Endodermal cell (in vitro differentiated cells): ENCODE data around the gene LMF2. TPM values are rescaled to one million over a fixed set of nuclear protein-coding genes. Genes with fewer than 3 reads are reported as not detected.

ENCODE experiments used
- DNase-seq: peaks from one replicate; pipeline ENCODE4 v3.0.0-alpha.2; 2017
- H3K27ac ChIP-seq: 2 replicates; pipeline ENCODE4 v1.5.1; 2013; ENCODE audit warnings: mild to moderate bottlenecking, low read depth, low read length, moderate library complexity
- H3K27me3 ChIP-seq: 2 replicates; pipeline ENCODE4 v1.6.1; 2013; ENCODE audit warnings: mild to moderate bottlenecking, low read length, moderate library complexity; ENCODE audit not compliant: insufficient read depth, control insufficient read depth, poor library complexity, severe bottlenecking
- H3K36me3 ChIP-seq: 2 replicates; pipeline ENCODE4 v1.7.0; 2013; ENCODE audit warnings: mild to moderate bottlenecking, low read length, moderate library complexity; ENCODE audit not compliant: control insufficient read depth, insufficient read depth
- H3K4me1 ChIP-seq: one replicate; pipeline ENCODE4 v1.7.0; 2013; ENCODE audit warnings: low read length; ENCODE audit not compliant: control insufficient read depth, insufficient read depth
- H3K4me3 ChIP-seq: 2 replicates; pipeline ENCODE4 v1.5.1; 2013; ENCODE audit warnings: mild to moderate bottlenecking, low read length, moderate library complexity
- H3K9ac ChIP-seq: 2 replicates; pipeline ENCODE4 v1.6.1; 2013; ENCODE audit warnings: mild to moderate bottlenecking, low read length, moderate library complexity; ENCODE audit not compliant: poor library complexity, severe bottlenecking; ENCODE audit errors: extremely low read depth
- H3K9me3 ChIP-seq: 2 replicates; pipeline ENCODE4 v1.6.1; 2013; ENCODE audit warnings: mild to moderate bottlenecking, low read length, moderate library complexity; ENCODE audit not compliant: control insufficient read depth
- H3K27ac Mint-ChIP-seq: 2 replicates; pipeline ENCODE4 v1.8.0; 2020; ENCODE audit warnings: mixed read lengths
- H3K27me3 Mint-ChIP-seq: 2 replicates; pipeline ENCODE4 v1.8.0; 2021; ENCODE audit warnings: mild to moderate bottlenecking, mixed read lengths; ENCODE audit not compliant: insufficient read depth
- H3K36me3 Mint-ChIP-seq: 2 replicates; pipeline ENCODE4 v1.8.0; 2020; ENCODE audit warnings: low read depth, mixed read lengths
- H3K4me1 Mint-ChIP-seq: 2 replicates; pipeline ENCODE4 v1.8.0; 2020; ENCODE audit warnings: mixed read lengths
- H3K4me3 Mint-ChIP-seq: 2 replicates; pipeline ENCODE4 v1.8.0; 2020; ENCODE audit warnings: mild to moderate bottlenecking, moderate library complexity, mixed read lengths
- H3K9me3 Mint-ChIP-seq: 2 replicates; pipeline ENCODE4 v1.8.0; 2020; ENCODE audit warnings: mild to moderate bottlenecking, mixed read lengths
- WGBS, 2 experiments: methylation state at CpG; one replicate each; pipeline versions ENCODE4 v1.1.5 to v1.1.7; 2013; ENCODE audit warnings: missing lambda C conversion rate in 2 of 2, mixed read lengths in 1 of 2; ENCODE audit not compliant: insufficient coverage in 1 of 2, insufficient read length in 1 of 2; 5-methylcytosine and 5-hydroxymethylcytosine counted together
- total RNA-seq, 2 donors: library from RNA; stranded (reverse); fragmentation: NEBNext Ultra II Directional in 1 of 2; extraction: Animal tissue kit (Norgen Biotek cat#: 25700) in 1 of 2; gene quantifications; 2 replicates in 1 of 2; 3 replicates in 1 of 2; pipeline ENCODE4 v1.2.1, GENCODE V29; 2021
- TF ChIP-seq, protein P1 (sequence below): fragments of 200-600 bp; sonication (generic); conservative IDR thresholded peaks from 2 replicates; pipeline ENCODE4 v1.5.0; 2021; ENCODE audit warnings: antibody characterized with exemption, mild to moderate bottlenecking

Gene LMF2
- total RNA-seq, 2 donors from 2014 or later = 58.8 to 65.2 TPM

DNA sequence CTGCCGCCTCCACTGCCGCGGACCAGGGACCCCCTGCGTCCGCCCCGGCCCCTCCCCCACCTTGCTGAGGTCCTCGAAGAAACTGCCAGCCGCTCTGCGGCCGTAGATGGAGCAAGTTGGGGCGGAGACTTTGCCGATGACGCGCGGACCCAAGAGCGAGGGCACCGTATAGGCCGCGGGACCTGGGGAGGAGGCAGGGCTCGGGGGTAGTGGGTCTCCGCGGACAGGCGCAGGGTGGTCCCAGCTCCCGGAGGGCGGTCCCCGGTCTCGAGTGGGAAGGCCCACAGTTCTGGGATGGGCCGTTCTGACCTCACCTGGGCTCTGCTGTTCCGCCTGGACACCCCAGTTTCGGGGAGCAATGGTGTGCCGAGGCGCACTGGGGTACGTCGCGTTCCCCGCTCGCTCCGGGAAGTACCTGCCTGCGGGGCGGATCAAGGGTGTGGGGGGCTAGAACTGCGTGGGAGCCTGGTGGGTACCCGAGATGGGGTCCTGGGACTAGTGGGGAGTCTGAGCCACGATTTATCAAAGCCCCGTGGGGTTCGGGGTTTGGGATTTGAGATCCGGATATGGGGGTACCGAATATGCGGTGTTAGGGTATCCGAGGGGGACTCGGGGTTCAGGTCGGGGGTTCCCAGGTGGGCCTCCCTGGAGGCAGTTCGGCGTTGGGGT, 23.5 kb upstream of the LMF2 start:
- H3K4me3 Mint-ChIP-seq = peak overlapping the region; percentile 56
- H3K27ac Mint-ChIP-seq = no peak overlapping the region
- DNase-seq = peak; percentile 90
- Histone ChIP-seq H3K36me3 (no peaks in the 10 kb centered on the region), H3K27me3 (peaks cover 57% of the 10 kb centered on the region), H3K9me3 (no peaks in the 10 kb centered on the region), H3K4me3 (peak overlapping the region; percentile 75), H3K9ac (peak overlapping the region; percentile 41), H3K27ac (no peak overlapping the region), H3K4me1 (no peaks in the 10 kb centered on the region)
- peaks cover 65% of the 10 kb centered on the region for H3K27me3 Mint-ChIP-seq
- TF ChIP-seq, protein P1, sequence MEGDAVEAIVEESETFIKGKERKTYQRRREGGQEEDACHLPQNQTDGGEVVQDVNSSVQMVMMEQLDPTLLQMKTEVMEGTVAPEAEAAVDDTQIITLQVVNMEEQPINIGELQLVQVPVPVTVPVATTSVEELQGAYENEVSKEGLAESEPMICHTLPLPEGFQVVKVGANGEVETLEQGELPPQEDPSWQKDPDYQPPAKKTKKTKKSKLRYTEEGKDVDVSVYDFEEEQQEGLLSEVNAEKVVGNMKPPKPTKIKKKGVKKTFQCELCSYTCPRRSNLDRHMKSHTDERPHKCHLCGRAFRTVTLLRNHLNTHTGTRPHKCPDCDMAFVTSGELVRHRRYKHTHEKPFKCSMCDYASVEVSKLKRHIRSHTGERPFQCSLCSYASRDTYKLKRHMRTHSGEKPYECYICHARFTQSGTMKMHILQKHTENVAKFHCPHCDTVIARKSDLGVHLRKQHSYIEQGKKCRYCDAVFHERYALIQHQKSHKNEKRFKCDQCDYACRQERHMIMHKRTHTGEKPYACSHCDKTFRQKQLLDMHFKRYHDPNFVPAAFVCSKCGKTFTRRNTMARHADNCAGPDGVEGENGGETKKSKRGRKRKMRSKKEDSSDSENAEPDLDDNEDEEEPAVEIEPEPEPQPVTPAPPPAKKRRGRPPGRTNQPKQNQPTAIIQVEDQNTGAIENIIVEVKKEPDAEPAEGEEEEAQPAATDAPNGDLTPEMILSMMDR = no peak
- H3K4me1 Mint-ChIP-seq = peaks cover 8% of the 10 kb centered on the region
- 12 to 14% methylated on average over 8 to 53 of the region's 53 CpGs for WGBS, 2 experiments
- H3K36me3 Mint-ChIP-seq = no peaks in the 10 kb centered on the region
- H3K9me3 Mint-ChIP-seq = no peaks in the 10 kb centered on the region

DNA sequence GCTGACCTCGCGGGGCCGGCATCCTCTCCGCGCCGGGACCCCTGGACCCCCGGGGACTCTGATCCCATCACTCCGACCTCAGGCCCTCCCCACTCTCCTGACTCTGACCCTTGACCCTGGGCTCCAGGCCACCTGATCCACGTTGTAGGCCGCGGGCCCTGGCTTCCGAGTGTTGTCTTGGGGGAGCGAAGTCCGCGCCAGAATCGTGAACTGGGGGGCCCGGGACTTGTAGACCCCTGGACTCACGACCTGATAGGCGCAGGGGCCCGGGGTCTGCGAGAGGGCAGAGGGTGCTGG, 23.0 kb upstream of the LMF2 start:
- Mint-ChIP-seq H3K4me3 (peak overlapping the region; percentile 56), H3K9me3 (no peaks in the 10 kb centered on the region), H3K36me3 (no peaks in the 10 kb centered on the region), H3K27ac (no peak overlapping the region), H3K27me3 (peaks cover 65% of the 10 kb centered on the region), H3K4me1 (peaks cover 8% of the 10 kb centered on the region)
- TF ChIP-seq, protein P1 = no peak
- H3K36me3 ChIP-seq = no peaks in the 10 kb centered on the region
- no peak overlapping the region for H3K4me3 ChIP-seq
- no peaks in the 10 kb centered on the region for H3K9me3 ChIP-seq
- no peak for DNase-seq
- H3K9ac ChIP-seq = no peak overlapping the region
- no peak overlapping the region for H3K27ac ChIP-seq
- 9 to 15% methylated on average over 4 to 21 of the region's 21 CpGs for WGBS, 2 experiments
- peaks cover 57% of the 10 kb centered on the region for H3K27me3 ChIP-seq
- H3K4me1 ChIP-seq = no peaks in the 10 kb centered on the region

DNA sequence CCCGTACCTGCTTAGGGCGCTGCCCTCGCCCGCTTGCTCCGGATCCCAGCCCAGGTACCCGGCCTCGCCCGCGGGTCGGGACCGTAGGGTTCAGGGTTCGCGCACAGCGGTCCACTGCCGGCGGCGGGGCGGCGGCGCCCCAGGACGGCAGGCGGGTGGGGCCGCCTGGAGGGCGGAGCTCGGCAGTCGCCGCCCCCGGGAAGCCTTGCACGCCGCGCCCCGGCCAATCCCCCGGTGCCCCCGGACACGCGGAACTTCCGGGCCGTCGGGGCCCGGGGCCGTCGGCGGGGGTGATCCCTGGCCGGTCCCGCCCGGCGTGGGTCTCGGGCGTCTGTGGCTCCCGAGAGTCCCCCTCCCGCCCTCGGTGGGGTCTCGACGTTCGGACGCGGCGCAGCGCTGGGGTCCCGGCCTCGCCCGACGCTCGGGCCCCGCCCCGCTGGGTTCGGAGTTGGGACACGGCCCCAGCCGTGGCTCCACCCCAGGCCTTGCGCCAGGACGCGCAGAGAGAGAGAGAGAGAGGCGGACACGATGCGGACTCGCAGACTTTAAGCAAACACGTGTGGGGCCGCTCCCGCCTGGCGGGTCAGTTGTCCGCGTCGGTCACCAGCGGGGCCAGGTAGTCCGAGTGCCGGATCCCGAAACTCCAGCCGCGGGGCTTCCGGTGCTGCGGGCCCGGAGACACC, 22.5 kb upstream of the LMF2 start, which contains the start of gene TYMP:
Gene TYMP (minus strand): TSS at position 116 of the 683 bp plus-strand sequence. CDS start 303 bp downstream, outside the sequence.
- Mint-ChIP-seq H3K4me3 (peak within 1 kb of the TSS; percentile 56), H3K4me1 (peaks cover 8% of the 10 kb centered on the region), H3K27ac (no peak within 1 kb of the TSS), H3K36me3 (no peaks in the 10 kb centered on the region), H3K27me3 (peaks cover 65% of the 10 kb centered on the region), H3K9me3 (no peaks in the 10 kb centered on the region)
- H3K36me3 ChIP-seq = no peaks in the 10 kb centered on the region
- H3K9me3 ChIP-seq = no peaks in the 10 kb centered on the region
- TF ChIP-seq, protein P1 = no peak
- H3K4me1 ChIP-seq = no peaks in the 10 kb centered on the region
- DNase-seq = peak; percentile 68
- peaks cover 57% of the 10 kb centered on the region for H3K27me3 ChIP-seq
- H3K27ac ChIP-seq = no peak within 1 kb of the TSS
- 6 to 7% methylated on average over 27 to 92 of the region's 92 CpGs for WGBS, 2 experiments
- no peak within 1 kb of the TSS for H3K4me3 ChIP-seq
- peak within 1 kb of the TSS; percentile 41 for H3K9ac ChIP-seq
